GM12873 (cell line): ENCODE measurements around the gene TLR3.

Experiments used
- CTCF ChIP-seq: IDR thresholded peaks from 2 replicates; pipeline ENCODE4 v1.5.1; 2012; ENCODE audit warnings: low read depth, mild to moderate bottlenecking, moderate library complexity, low read length, control low read depth; ENCODE audit not compliant: insufficient read depth; ENCODE audit errors: missing control alignments

Gene TLR3

GRCh38 chr4:186036976-186037581, 31.9 kb upstream of the TLR3 start:
- TF ChIP-seq CTCF: no peak

- peak; percentile 78 for TF ChIP-seq CTCF
Measured at GRCh38 chr4:186037692-186038658, 31.0 kb upstream of the TLR3 start.

GRCh38 chr4:186039697-186040096, 29.3 kb upstream of the TLR3 start:
- no peak for TF ChIP-seq CTCF

GRCh38 chr4:186040316-186040715, 28.6 kb upstream of the TLR3 start:
- TF ChIP-seq CTCF: no peak

GRCh38 chr4:186051096-186051495, 17.9 kb upstream of the TLR3 start:
- TF ChIP-seq CTCF: no peak

GRCh38 chr4:186058253-186058979, 10.5 kb upstream of the TLR3 start:
- no peak for TF ChIP-seq CTCF

- TF ChIP-seq CTCF: no peak
Measured at GRCh38 chr4:186058980-186059316, 10.0 kb upstream of the TLR3 start.
